ENCODE data around the gene CUL2. TPM values are rescaled to one million over a fixed set of nuclear protein-coding genes. Genes with fewer than 3 reads are reported as not detected.
"Not testable (repeated sequence)": the region's sequence is repeated elsewhere in the genome, so short reads cannot be mapped to it uniquely, and the experiment has no call there.

Gene CUL2
- total RNA-seq, 2 experiments from 2014 or later = 37.4 to 44.5 TPM

DNA sequence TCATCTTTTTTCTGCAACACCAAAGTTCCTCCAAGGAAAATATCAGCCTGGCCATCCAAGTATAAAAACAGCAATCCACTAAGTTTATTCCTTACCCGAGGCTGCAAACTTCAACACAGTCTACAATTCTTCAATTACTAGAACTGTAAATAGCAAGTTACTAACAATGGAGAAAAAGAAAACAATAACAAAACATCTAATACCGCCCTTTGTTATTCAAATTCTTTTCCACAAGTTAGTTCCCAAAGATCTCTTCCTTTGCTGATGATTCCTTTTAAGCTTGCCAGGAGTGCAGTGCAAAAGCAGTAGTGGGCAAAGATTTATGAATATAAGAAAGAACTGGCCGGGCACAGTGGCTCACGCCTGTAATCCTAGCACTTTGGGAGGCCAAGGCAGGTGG, 86.2 kb downstream of the CUL2 start:
- Mint-ChIP-seq H3K27ac (no peak overlapping the region), H3K36me3 (no peaks in the 10 kb centered on the region), H3K4me3 (no peak overlapping the region), H3K9me3 (ENCODE audit: low read depth) (no peaks in the 10 kb centered on the region), H3K4me1 (no peaks in the 10 kb centered on the region), H3K27me3 (no peaks in the 10 kb centered on the region)
- CTCF ChIA-PET = interaction anchor here (0.6 to 2.4 kb wide), 2 partner anchors 10 to 432 kb away, joined by 3 to 12 read pairs; no protein-coding TSS in a partner anchor
- DNase-seq (no peak), ATAC-seq (no peak)

- DNase-seq (no peak), ATAC-seq (no peak)
- no peaks in the 10 kb centered on the region for H3K36me3 Mint-ChIP-seq
- no peak overlapping the region for H3K27ac Mint-ChIP-seq
- CTCF ChIA-PET = no interaction called here
- H3K4me1 Mint-ChIP-seq = peaks cover 3% of the 10 kb centered on the region
- no peak overlapping the region for H3K4me3 Mint-ChIP-seq
- H3K9me3 Mint-ChIP-seq (ENCODE audit: low read depth) = no peaks in the 10 kb centered on the region
- no peaks in the 10 kb centered on the region for H3K27me3 Mint-ChIP-seq
Observed at GRCh38 chr10:35000936-35001335, 89.2 kb downstream of the CUL2 start.

DNA sequence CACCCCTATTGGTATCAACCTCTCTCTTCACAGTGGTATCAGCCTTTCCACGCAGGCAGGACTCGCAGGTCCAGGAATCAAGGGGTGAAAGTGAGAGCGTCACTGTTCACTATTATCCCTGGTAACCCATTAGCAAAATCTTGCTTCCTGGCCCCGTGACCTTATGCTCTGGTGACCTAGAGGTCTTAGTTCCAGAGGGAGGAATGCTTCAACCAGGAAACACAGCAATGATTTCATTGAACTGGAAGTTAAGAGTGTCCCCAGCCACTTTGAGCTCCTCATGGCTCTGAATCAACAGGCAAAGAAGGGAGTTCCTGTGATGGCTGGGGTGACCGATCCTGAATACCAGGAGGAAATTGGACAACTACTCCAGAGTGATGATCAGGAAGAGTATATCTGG, 90.6 kb downstream of the CUL2 start:
- Mint-ChIP-seq H3K27ac (no peak overlapping the region), H3K4me1 (peaks cover 13% of the 10 kb centered on the region), H3K9me3 (ENCODE audit: low read depth) (no peaks in the 10 kb centered on the region), H3K36me3 (no peaks in the 10 kb centered on the region), H3K27me3 (no peaks in the 10 kb centered on the region), H3K4me3 (no peak overlapping the region)
- ATAC-seq (no peak), DNase-seq (no peak)
- CTCF ChIA-PET = no interaction called here

DNA sequence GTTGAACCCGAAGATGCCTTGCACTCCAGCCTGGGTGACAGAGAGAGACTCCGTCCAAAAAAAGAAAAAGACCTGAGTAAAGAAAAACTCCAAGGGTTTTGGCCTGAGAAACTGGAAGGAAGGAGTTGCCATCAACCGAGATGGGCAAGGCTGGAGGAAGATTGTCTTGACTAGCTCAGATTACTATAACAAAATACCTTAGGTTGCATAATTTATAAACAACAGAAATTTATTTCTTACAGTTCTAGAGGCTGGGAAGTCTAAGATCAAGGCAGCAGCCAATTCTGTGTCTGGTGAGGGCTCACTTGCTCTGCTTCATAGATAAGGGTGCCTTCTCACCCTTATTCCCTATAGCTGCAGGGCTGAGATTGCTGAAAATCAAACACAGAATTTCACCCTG, 91.2 kb downstream of the CUL2 start:
- CTCF ChIA-PET = no interaction called here
- Mint-ChIP-seq H3K27me3 (no peaks in the 10 kb centered on the region), H3K36me3 (no peaks in the 10 kb centered on the region), H3K4me3 (no peak overlapping the region), H3K9me3 (ENCODE audit: low read depth) (no peaks in the 10 kb centered on the region), H3K4me1 (peaks cover 16% of the 10 kb centered on the region), H3K27ac (no peak overlapping the region)
- no peak for ATAC-seq
- no peak for DNase-seq

- DNase-seq (no peak), ATAC-seq (no peak)
- Mint-ChIP-seq H3K4me3 (no peak overlapping the region), H3K36me3 (no peaks in the 10 kb centered on the region), H3K9me3 (ENCODE audit: low read depth) (no peaks in the 10 kb centered on the region), H3K27me3 (no peaks in the 10 kb centered on the region), H3K27ac (peak overlapping the region; percentile 24), H3K4me1 (peaks cover 16% of the 10 kb centered on the region)
- CTCF ChIA-PET = interaction anchor here (2.6 to 3.7 kb wide), 3 partner anchors 29 to 223 kb away, joined by 9 to 24 read pairs (median 15); no protein-coding TSS in a partner anchor
Observed at GRCh38 chr10:34996843-34997242, 93.3 kb downstream of the CUL2 start.

- Mint-ChIP-seq H3K9me3 (ENCODE audit: low read depth) (no peaks in the 10 kb centered on the region), H3K27ac (no peak overlapping the region), H3K36me3 (no peaks in the 10 kb centered on the region), H3K4me3 (no peak overlapping the region), H3K4me1 (peaks cover 16% of the 10 kb centered on the region), H3K27me3 (no peaks in the 10 kb centered on the region)
- DNase-seq (no peak), ATAC-seq (no peak)
- CTCF ChIA-PET = interaction anchor here (0.7 to 3.7 kb wide), 10 partner anchors 14 to 567 kb away, joined by 3 to 24 read pairs (median 6); partner anchors contain the start of genes CREM and CUL2
Observed at GRCh38 chr10:34995925-34996324, 94.2 kb downstream of the CUL2 start.

- H3K36me3 Mint-ChIP-seq = no peaks in the 10 kb centered on the region
- H3K9me3 Mint-ChIP-seq (ENCODE audit: low read depth) = no peaks in the 10 kb centered on the region
- CTCF ChIA-PET = interaction anchor here (0.7 to 3.7 kb wide), 23 partner anchors 9 to 590 kb away, joined by 3 to 24 read pairs (median 4); partner anchors contain the start of gene CREM
- ATAC-seq (peak; percentile 94), DNase-seq (peak; percentile 78)
- peaks cover 16% of the 10 kb centered on the region for H3K4me1 Mint-ChIP-seq
- H3K27ac Mint-ChIP-seq = peak overlapping the region; percentile 28
- H3K27me3 Mint-ChIP-seq = no peaks in the 10 kb centered on the region
- no peak overlapping the region for H3K4me3 Mint-ChIP-seq
Observed at GRCh38 chr10:34994565-34995142, 95.5 kb downstream of the CUL2 start.

DNA sequence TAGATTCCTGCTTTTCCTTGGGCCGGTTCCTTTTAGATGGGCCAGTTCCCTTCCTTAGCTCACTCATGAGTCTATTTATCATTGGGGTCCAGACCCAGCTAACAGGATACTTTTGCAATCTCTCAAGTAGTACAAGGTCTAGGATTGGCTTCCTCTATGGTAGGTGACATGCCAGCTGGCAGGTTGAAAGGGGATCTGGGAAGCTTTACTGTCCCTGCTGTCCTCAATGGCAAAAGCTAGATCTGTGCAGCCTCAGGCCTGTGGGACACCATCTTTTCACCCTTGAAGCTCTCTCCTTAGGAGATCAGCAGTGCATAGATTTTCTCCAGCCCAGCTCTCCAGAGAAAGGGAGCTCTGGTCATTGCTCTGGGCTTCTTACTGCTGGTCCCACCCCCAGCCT, 96.4 kb downstream of the CUL2 start:
- Mint-ChIP-seq H3K9me3 (ENCODE audit: low read depth) (no peaks in the 10 kb centered on the region), H3K27me3 (no peaks in the 10 kb centered on the region), H3K4me1 (peaks cover 16% of the 10 kb centered on the region), H3K36me3 (no peaks in the 10 kb centered on the region), H3K27ac (no peak overlapping the region), H3K4me3 (no peak overlapping the region)
- DNase-seq (no peak), ATAC-seq (no peak)
- CTCF ChIA-PET = interaction anchor here (0.7 to 3.7 kb wide), 15 partner anchors 9 to 569 kb away, joined by 3 to 24 read pairs (median 4); partner anchors contain the start of gene CREM

DNA sequence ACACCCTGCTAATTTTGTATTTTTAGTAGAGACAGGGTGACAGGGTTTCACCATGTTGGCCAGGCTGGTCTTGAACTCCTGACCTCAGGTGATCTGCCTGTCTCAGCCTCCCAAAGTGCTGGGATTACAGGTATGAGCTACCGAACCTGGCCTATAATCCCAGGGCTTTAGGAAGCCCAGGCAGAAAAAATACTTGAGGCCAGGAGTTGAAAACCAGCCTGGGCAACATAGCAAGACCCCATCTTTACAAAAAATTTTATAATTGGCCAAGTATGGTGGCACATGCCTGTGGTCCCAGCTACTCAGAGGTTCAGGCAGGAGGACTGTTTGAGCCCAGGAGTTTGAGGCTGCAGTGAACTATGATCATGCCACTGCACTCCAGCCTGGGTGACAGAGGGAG, 99.0 kb downstream of the CUL2 start:
- H3K27ac Mint-ChIP-seq; H3K36me3 Mint-ChIP-seq; H3K9me3 Mint-ChIP-seq (ENCODE audit: low read depth); H3K4me3 Mint-ChIP-seq; H3K27me3 Mint-ChIP-seq; CTCF ChIA-PET; ATAC-seq; DNase-seq: not testable (repeated sequence)
- H3K4me1 Mint-ChIP-seq = peaks cover 14% of the 10 kb centered on the region

GRCh38 chr10:34988397-34989067, 101.6 kb downstream of the CUL2 start:
- Mint-ChIP-seq H3K9me3 (ENCODE audit: low read depth) (peaks cover 5% of the 10 kb centered on the region), H3K27ac (no peak overlapping the region), H3K4me3 (no peak overlapping the region), H3K27me3 (no peaks in the 10 kb centered on the region), H3K36me3 (no peaks in the 10 kb centered on the region), H3K4me1 (no peaks in the 10 kb centered on the region)
- CTCF ChIA-PET = no interaction called here
- ATAC-seq (no peak), DNase-seq (no peak)

- DNase-seq (no peak), ATAC-seq (no peak)
- H3K27me3 Mint-ChIP-seq = no peaks in the 10 kb centered on the region
- no peaks in the 10 kb centered on the region for H3K4me1 Mint-ChIP-seq
- CTCF ChIA-PET = no interaction called here
- H3K9me3 Mint-ChIP-seq (ENCODE audit: low read depth) = peaks cover 5% of the 10 kb centered on the region
- no peak overlapping the region for H3K4me3 Mint-ChIP-seq
- H3K36me3 Mint-ChIP-seq = no peaks in the 10 kb centered on the region
- H3K27ac Mint-ChIP-seq = no peak overlapping the region
Observed at GRCh38 chr10:34985823-34986222, 104.3 kb downstream of the CUL2 start.

- no peak overlapping the region for H3K4me3 Mint-ChIP-seq
- CTCF ChIA-PET = no interaction called here
Observed at GRCh38 chr10:34985146-34985545, 105.0 kb downstream of the CUL2 start.

DNA sequence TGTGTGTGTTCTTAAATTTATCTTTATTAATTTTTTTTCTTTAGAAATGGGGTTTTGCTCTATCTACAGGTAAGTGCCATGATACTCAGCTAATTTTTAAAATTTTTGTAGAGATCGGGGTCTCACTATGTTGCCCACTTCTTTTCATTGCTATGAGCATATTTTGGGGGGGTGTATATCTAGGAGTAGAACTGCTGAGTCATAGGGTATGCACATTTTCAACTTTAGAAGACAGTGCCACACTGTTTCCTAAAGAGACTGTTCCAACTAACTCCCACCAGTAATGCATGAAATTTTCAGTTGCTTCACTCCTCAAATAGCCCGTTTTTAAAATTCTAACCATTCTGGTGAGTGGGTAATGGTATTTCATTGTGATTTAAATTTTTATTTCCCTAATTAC, 108.3 kb downstream of the CUL2 start:
- no peaks in the 10 kb centered on the region for H3K36me3 Mint-ChIP-seq
- CTCF ChIA-PET = interaction anchor here (1.0 kb wide), 1 partner anchor 14 kb away, joined by 3 read pairs; no protein-coding TSS in a partner anchor
- ATAC-seq (no peak), DNase-seq (no peak)
- H3K27me3 Mint-ChIP-seq = no peaks in the 10 kb centered on the region
- H3K4me1 Mint-ChIP-seq = no peaks in the 10 kb centered on the region
- H3K9me3 Mint-ChIP-seq (ENCODE audit: low read depth) = peaks cover 5% of the 10 kb centered on the region
- no peak overlapping the region for H3K27ac Mint-ChIP-seq
- no peak overlapping the region for H3K4me3 Mint-ChIP-seq

More at GRCh38 chr10:34985146-34985545, 105.0 kb downstream of the CUL2 start:
- no peak overlapping the region for H3K27ac Mint-ChIP-seq
- ATAC-seq (no peak), DNase-seq (no peak)
- peaks cover 5% of the 10 kb centered on the region for H3K9me3 Mint-ChIP-seq (ENCODE audit: low read depth)
- H3K27me3 Mint-ChIP-seq = no peaks in the 10 kb centered on the region
- H3K36me3 Mint-ChIP-seq = no peaks in the 10 kb centered on the region
- H3K4me1 Mint-ChIP-seq = no peaks in the 10 kb centered on the region

- H3K4me3 Mint-ChIP-seq = no peak overlapping the region
Observed at GRCh38 chr10:34979938-34980337, 110.2 kb downstream of the CUL2 start.

More at GRCh38 chr10:34979938-34980337, 110.2 kb downstream of the CUL2 start:
- no peak overlapping the region for H3K27ac Mint-ChIP-seq
- no peaks in the 10 kb centered on the region for H3K36me3 Mint-ChIP-seq
- CTCF ChIA-PET = no interaction called here
- no peaks in the 10 kb centered on the region for H3K27me3 Mint-ChIP-seq
- peaks cover 9% of the 10 kb centered on the region for H3K4me1 Mint-ChIP-seq
- peaks cover 2% of the 10 kb centered on the region for H3K9me3 Mint-ChIP-seq (ENCODE audit: low read depth)
- no peak for ATAC-seq
- no peak for DNase-seq

Measured in activated CD8-positive, alpha-beta memory T cell treated with anti-CD3 and anti-CD28 coated beads, Interleukin-2, amount 10 ng/mL, durations not matched to agents 7 days and 5 days (primary cell).